Measurements from ENCODE around the gene CDH11.

- TF ChIP-seq, protein P1, sequence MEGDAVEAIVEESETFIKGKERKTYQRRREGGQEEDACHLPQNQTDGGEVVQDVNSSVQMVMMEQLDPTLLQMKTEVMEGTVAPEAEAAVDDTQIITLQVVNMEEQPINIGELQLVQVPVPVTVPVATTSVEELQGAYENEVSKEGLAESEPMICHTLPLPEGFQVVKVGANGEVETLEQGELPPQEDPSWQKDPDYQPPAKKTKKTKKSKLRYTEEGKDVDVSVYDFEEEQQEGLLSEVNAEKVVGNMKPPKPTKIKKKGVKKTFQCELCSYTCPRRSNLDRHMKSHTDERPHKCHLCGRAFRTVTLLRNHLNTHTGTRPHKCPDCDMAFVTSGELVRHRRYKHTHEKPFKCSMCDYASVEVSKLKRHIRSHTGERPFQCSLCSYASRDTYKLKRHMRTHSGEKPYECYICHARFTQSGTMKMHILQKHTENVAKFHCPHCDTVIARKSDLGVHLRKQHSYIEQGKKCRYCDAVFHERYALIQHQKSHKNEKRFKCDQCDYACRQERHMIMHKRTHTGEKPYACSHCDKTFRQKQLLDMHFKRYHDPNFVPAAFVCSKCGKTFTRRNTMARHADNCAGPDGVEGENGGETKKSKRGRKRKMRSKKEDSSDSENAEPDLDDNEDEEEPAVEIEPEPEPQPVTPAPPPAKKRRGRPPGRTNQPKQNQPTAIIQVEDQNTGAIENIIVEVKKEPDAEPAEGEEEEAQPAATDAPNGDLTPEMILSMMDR (IDR thresholded peaks at IDR 0.05; ENCODE audit: low read length) = no peak
- TF ChIP-seq EZH2 (IDR thresholded peaks at IDR 0.05; ENCODE audit: borderline replicate concordance, low read length) = no peak
Observed at GRCh38 chr16:64924086-64924485, 197.8 kb downstream of the CDH11 start.
